HUES64 (cell line): ENCODE results near the gene CPLX3.
"Not testable (repeated sequence)": the region's sequence is repeated elsewhere in the genome, so short reads cannot be mapped to it uniquely, and the experiment has no call there.

Source experiments
- H3K27ac ChIP-seq: 2 replicates; pipeline ENCODE4 v1.7.0; 2013; ENCODE audit warnings: low read depth, low read length, inconsistent platforms
- H3K27me3 ChIP-seq: 2 replicates; pipeline ENCODE4 v1.6.1; 2013; ENCODE audit warnings: mild to moderate bottlenecking, low read length; ENCODE audit not compliant: insufficient read depth
- H3K36me3 ChIP-seq: 2 replicates; pipeline ENCODE4 v1.6.1; 2013; ENCODE audit warnings: mild to moderate bottlenecking, low read length; ENCODE audit not compliant: insufficient read depth
- H3K4me1 ChIP-seq: 2 replicates; pipeline ENCODE4 v1.6.1; 2013; ENCODE audit warnings: mild to moderate bottlenecking, low read length, moderate library complexity; ENCODE audit not compliant: insufficient read depth
- H3K4me3 ChIP-seq: 2 replicates; pipeline ENCODE4 v1.5.1; 2013; ENCODE audit warnings: mild to moderate bottlenecking, low read length, moderate library complexity
- H3K9ac ChIP-seq: 2 replicates; pipeline ENCODE4 v1.6.1; 2013; ENCODE audit warnings: mild to moderate bottlenecking, low read depth, low read length
- H3K9me3 ChIP-seq: 2 replicates; pipeline ENCODE4 v1.6.1; 2013; ENCODE audit warnings: low read depth, low read length; ENCODE audit not compliant: insufficient read depth
- WGBS: fragments of 150-250, 120-280 bp; methylation state at CpG from one replicate; pipeline ENCODE4 v1.1.7; 2013; ENCODE audit warnings: missing lambda C conversion rate; 5-methylcytosine and 5-hydroxymethylcytosine counted together

CPLX3 gene

GRCh38 chr15:74783072-74783807 lies 43.2 kb upstream of the CPLX3 start:
- 41% methylated on average over 13 of the region's 13 CpGs for WGBS
- no peaks in the 10 kb centered on the region for H3K9me3 ChIP-seq
- no peaks in the 10 kb centered on the region for H3K36me3 ChIP-seq
- peak overlapping the region; percentile 82 for H3K4me3 ChIP-seq
- no peak overlapping the region for H3K27ac ChIP-seq
- H3K9ac ChIP-seq: peak overlapping the region; percentile 55; the same call in 1 of the 2 replicates
- H3K27me3 ChIP-seq: peaks cover 22% of the 10 kb centered on the region
- H3K4me1 ChIP-seq: peaks cover 24% of the 10 kb centered on the region

DNA sequence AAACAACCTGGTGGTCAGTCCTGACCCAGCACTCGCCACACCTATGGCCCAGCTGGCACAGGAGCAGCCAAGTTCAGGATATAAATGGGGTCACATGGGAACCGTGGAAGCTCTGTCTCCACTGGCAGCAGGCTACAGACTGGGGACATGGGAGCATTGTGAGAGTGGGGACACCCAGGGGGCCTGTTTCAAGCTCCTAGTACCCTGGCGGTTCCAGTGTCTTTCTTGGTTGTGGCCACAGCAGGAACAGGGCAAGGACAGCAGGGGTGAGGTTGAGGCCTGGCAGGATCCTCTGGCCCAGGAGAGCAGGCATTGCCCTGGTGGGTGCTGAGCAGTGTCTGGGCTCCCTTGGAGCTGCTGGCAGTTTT lies 42.6 kb upstream of the CPLX3 start:
- Histone ChIP-seq H3K27ac (no peak overlapping the region), H3K4me3 (peak overlapping the region; percentile 82; the same call in 1 of the 2 replicates), H3K27me3 (peaks cover 22% of the 10 kb centered on the region), H3K9me3 (no peaks in the 10 kb centered on the region), H3K9ac (no peak overlapping the region), H3K36me3 (no peaks in the 10 kb centered on the region), H3K4me1 (peaks cover 30% of the 10 kb centered on the region)
- WGBS: 87% methylated on average over 3 of the region's 3 CpGs

DNA sequence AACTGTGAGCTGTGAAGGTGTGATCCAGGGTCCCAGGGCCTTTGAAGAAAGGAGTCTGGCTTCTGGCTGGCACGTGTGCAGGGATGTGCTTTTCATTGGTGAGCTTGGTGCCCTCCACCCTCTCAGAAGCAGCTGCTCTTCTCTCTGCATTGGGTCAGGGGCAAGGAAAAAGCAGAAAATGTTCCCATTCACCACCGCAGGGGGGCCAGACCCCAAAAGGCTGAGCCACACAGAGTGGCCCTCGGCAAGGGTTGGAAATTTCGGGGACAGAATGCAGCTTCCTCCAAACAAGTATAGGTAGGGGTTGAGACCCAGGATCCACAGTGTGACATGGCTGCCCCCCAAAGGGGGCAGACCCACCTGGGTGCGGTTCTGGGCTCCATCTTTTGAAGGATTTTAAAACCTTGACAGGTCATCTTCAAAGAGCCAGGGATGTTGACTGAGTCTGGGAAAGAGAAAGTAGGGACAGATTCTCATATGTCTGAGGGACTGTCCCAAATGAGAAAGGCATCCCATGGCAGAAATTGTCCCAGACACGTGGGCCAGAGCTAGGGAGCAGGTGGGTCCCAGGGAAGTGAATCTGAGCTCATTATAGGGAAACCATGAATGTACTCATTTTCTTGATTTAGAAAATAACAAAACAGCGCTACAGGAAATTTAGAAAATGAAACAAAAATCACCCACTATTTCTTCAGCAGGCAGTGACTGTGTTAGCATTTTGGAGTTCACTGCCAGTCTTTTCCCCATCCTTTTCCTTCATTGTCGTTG lies 41.8 kb upstream of the CPLX3 start:
- WGBS: 85% methylated on average over 8 of the region's 8 CpGs
- Histone ChIP-seq H3K4me1 (peaks cover 38% of the 10 kb centered on the region), H3K9ac (no peak overlapping the region), H3K9me3 (no peaks in the 10 kb centered on the region), H3K27ac (no peak overlapping the region), H3K36me3 (no peaks in the 10 kb centered on the region), H3K4me3 (no peak overlapping the region), H3K27me3 (peaks cover 22% of the 10 kb centered on the region)

DNA sequence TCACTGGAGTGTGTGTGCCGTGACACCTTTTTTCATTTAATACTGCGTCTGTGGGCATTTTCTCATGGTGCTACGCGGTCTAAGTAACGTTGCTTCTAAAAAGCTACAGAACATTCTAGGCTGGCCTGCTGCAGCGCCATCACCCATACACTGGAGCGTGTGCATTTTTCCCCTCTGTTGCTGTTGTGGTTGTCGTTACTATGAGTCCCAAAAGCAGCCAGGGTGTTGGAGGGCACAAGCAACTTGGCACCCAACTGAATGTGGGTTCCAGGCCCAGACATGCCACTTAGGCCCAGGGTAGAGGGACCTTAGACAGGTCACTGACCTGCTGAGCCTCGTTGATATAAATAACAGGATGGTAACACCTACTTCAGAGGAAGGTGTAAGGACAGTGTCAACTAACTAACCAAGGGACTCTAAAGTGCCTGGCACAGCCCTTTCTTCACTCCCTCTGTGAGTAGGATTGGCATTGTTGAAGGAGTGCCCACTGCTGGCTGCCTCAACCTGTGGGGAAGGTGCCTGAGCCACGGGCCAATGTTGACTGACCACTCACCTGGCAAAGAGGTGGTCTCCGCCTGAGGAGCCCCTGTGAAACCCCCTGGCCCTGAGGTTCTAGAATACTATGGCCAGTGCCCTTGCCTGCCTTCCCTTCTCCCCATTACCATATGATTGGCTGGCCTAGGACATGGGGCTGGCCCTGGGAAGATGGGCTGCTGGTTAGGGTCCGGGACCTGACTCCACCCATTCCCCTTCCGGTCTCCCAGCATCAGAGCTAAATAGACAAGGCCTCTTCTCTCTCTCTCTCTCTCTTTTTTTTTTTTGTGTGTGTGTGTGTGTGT lies 41.0 kb upstream of the CPLX3 start:
- Histone ChIP-seq H3K9ac (no peak overlapping the region), H3K9me3 (no peaks in the 10 kb centered on the region), H3K4me3 (no peak overlapping the region), H3K27me3 (peaks cover 16% of the 10 kb centered on the region), H3K4me1 (peaks cover 38% of the 10 kb centered on the region), H3K27ac (no peak overlapping the region), H3K36me3 (no peaks in the 10 kb centered on the region)
- WGBS: 92% methylated on average over 12 of the region's 13 CpGs

GRCh38 chr15:74786081-74786480 lies 40.3 kb upstream of the CPLX3 start:
- peaks cover 31% of the 10 kb centered on the region for H3K4me1 ChIP-seq
- not testable (repeated sequence) for H3K9me3 ChIP-seq, H3K36me3 ChIP-seq, H3K9ac ChIP-seq, H3K27me3 ChIP-seq, H3K4me3 ChIP-seq, H3K27ac ChIP-seq
- 95% methylated on average over 12 of the region's 12 CpGs for WGBS

DNA sequence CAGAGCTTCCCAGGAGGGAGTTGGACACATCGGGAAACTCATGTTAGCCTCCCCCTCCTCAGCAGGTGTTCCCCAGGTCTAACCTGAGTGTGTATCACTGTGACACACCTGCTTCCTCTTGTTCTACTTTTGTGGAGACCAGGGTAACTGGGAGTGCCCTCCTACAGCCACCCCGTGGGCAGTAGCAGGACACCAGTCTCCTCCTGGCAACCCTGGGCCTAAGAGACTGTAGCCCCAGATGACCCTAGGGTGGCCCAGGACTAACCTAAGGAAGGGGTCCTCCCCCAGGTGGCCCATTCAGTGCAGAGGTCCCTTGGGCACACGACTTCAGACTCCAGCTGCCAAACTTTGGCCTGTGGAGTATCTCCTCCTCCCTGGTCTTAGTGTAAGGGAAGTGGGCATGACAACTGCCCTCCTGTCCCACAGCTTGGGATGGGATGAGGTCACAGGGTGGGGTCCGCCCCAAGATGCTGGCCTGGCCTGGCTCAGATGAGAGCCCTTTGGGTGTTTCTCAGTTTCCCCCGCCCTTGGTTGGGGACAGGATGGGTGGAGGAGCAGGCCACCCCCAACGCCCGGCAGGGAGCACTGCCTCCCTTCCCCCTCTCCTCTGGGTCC lies 39.8 kb upstream of the CPLX3 start:
- Histone ChIP-seq H3K27me3 (peaks cover 4% of the 10 kb centered on the region), H3K4me3 (no peak overlapping the region), H3K4me1 (peaks cover 26% of the 10 kb centered on the region), H3K36me3 (no peaks in the 10 kb centered on the region), H3K27ac (no peak overlapping the region), H3K9ac (no peak overlapping the region), H3K9me3 (no peaks in the 10 kb centered on the region)
- 85% methylated on average over 4 of the region's 7 CpGs for WGBS

DNA sequence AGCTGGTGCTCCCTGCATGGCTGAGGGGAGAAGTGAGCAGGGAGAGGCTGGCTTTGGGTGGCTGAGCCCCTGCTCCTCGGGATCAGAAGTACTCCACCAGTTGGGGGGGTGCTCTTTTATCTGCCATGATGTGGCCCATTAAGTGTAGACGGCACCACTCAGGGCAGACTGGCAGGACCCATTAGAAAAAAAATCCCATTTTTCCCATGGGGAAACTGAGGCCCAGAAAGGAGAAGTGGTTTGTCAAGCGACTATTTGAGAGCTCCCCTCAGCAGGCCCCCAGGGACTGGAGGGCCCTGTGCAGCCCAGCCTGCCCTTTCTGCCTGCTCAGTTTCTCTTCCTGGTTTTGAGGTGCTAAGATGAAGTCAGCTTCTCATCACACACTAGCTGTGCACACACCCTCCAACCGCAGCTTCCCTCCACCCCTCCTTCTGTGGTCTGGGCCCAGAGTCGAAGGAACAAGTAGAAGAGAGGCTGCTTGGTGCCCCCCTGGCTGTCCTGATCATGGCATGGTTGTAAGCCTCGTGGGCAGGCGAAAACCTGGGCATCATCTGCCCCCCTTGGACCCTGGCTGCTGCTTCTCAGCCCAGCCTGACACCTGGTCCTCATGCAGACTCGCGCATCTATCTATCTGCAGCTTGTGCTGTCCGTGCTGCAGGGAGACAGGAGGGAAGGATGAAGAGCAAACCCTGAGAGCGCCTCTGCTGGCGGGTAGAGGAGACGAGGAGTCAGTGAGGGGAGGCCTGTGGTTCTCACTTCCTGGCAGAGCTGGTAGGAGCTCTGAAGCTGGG lies 39.0 kb upstream of the CPLX3 start:
- H3K9me3 ChIP-seq: no peaks in the 10 kb centered on the region
- no peaks in the 10 kb centered on the region for H3K36me3 ChIP-seq
- no peak overlapping the region for H3K27ac ChIP-seq
- H3K9ac ChIP-seq: no peak overlapping the region
- no peak overlapping the region for H3K4me3 ChIP-seq
- H3K27me3 ChIP-seq: peaks cover 4% of the 10 kb centered on the region; the same call in 1 of the 2 replicates
- H3K4me1 ChIP-seq: peaks cover 26% of the 10 kb centered on the region
- 48% methylated on average over 13 of the region's 13 CpGs for WGBS

DNA sequence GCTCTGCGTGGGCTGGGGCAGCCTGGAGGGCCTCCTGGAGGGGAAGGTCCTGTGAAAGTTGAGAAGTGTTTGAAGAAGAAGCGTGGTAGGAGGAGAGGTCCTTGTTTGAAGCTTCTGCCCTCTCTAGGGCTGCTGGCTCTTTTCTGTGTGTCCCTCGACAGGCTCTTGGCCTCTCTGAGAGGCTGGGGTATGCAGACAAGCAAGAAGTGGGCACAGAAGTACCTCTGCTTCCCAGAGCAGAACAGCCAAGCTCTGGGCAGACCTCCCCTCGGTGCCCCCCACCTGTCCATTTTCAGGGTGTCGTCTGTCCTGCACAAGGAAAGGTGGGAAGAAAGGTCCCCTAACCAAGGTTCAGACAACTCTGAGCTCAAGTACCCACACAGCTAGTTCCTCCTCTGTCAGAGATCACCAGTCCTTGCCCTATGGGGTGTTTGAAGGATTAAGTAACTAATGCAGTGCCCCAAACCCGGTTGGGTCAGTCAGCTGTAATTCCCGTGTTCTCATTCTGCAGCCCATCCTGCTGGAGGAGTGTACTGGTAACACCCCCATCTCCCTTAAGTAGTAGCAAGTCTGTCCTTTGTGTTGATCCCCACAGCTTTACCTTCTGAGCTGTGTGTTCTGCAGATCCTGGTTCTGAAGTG lies 38.3 kb upstream of the CPLX3 start:
- Histone ChIP-seq H3K27me3 (no peaks in the 10 kb centered on the region; the same call in 1 of the 2 replicates), H3K9ac (no peak overlapping the region), H3K27ac (no peak overlapping the region), H3K4me1 (peaks cover 25% of the 10 kb centered on the region), H3K4me3 (no peak overlapping the region), H3K9me3 (no peaks in the 10 kb centered on the region), H3K36me3 (no peaks in the 10 kb centered on the region)
- WGBS: 45% methylated on average over 7 of the region's 7 CpGs

DNA sequence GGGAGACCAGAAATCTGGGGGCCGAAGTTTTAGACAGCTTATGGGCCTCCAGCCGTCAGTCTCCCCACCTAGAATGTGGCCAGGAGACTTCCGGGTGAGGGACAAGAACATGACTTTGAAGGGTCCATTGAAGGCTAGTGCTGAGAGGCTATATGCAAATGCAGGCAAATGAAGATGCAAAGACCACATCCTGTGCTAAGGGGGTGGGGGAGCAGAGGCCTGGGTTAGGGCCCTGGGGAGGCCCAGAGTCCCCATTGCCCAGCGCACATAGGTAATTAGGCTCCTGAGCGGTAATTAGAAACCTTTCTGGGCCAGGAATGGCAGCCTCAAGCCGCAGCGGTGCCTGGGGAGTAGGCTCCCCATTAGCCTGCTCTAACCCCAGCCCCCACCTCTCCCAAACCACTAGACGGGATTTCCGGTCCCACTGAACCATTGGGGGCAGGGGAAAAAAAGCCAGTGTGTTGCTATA lies 37.7 kb upstream of the CPLX3 start:
- Histone ChIP-seq H3K9ac (no peak overlapping the region), H3K4me3 (no peak overlapping the region), H3K4me1 (peaks cover 21% of the 10 kb centered on the region), H3K27ac (no peak overlapping the region), H3K36me3 (no peaks in the 10 kb centered on the region), H3K27me3 (no peaks in the 10 kb centered on the region; the same call in 1 of the 2 replicates), H3K9me3 (no peaks in the 10 kb centered on the region)
- 58% methylated on average over 9 of the region's 9 CpGs for WGBS

DNA sequence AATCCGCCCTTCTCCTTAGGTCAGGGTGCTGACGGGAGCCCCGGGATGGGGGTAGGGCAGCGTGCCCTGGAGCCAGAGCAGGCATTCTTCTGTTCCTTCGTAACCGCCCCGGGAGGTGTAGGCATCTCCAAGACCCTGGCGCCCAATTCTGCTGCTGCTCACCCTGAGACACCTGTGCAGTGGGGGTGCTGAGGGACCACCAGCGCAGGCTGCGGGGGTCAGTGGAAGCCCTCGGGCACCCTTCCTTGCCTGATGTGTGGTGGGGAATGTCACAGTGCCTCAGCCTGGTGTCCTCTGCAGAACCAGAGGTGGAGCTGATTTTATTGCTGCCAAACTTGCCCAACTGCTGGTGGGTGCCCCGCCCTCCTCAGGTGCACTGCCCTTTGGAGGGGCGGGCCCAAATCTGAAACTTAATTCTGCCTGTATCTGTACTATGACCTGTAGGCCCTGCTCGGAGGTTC lies 37.2 kb upstream of the CPLX3 start:
- Histone ChIP-seq H3K4me1 (peaks cover 21% of the 10 kb centered on the region), H3K27ac (no peak overlapping the region), H3K9me3 (no peaks in the 10 kb centered on the region), H3K36me3 (no peaks in the 10 kb centered on the region), H3K9ac (no peak overlapping the region), H3K27me3 (no peaks in the 10 kb centered on the region; the same call in 1 of the 2 replicates), H3K4me3 (no peak overlapping the region)
- 78% methylated on average over 14 of the region's 14 CpGs for WGBS
